ENCODE data around the gene CCDC81.

GRCh38 chr11:86435711-86436110 is 61.0 kb downstream of the CCDC81 start:
- no peak for TF ChIP-seq MAF1 (CRISPR knock-in tag; IDR thresholded peaks at IDR 0.05; ENCODE audit: borderline replicate concordance)
- no peak for TF ChIP-seq CTCF (CRISPR knock-in tag; IDR thresholded peaks at IDR 0.05)
- no peak for TF ChIP-seq SMARCC2 (IDR thresholded peaks at IDR 0.05)
- no peak for TF ChIP-seq EP300 (IDR thresholded peaks at IDR 0.05; ENCODE audit: low read depth in 2 of 2, low read length in 2 of 2)
- TF ChIP-seq EP300 (CRISPR knock-in tag; IDR thresholded peaks at IDR 0.05; ENCODE audit: borderline replicate concordance): no peak
- TF ChIP-seq CHCHD3 (CRISPR knock-in tag; IDR thresholded peaks at IDR 0.05): no peak
- TF ChIP-seq SP1 (IDR thresholded peaks at IDR 0.05): no peak
- TF ChIP-seq SP1 (CRISPR knock-in tag; IDR thresholded peaks at IDR 0.05): no peak
- no peak for TF ChIP-seq RNF219 (CRISPR knock-in tag; IDR thresholded peaks at IDR 0.05)
- TF ChIP-seq KAT7 (CRISPR knock-in tag; IDR thresholded peaks at IDR 0.05; ENCODE audit: borderline replicate concordance): no peak
- TF ChIP-seq ELF4 (CRISPR knock-in tag; IDR thresholded peaks at IDR 0.05; ENCODE audit: borderline replicate concordance): no peak
- TF ChIP-seq WIZ (CRISPR knock-in tag; IDR thresholded peaks at IDR 0.05): no peak
- TF ChIP-seq BRCA1 (CRISPR knock-in tag; IDR thresholded peaks at IDR 0.05): no peak
